H1 (cell line): ENCODE measurements around the gene RPL3. TPM values are rescaled to one million over a fixed set of nuclear protein-coding genes. Genes with fewer than 3 reads are reported as not detected.

ENCODE experiments used
- CHD7 ChIP-seq: fragments of 300-600 bp; sonication (generic); IDR thresholded peaks from 2 replicates; pipeline ENCODE4 v1.7.1; 2012; ENCODE audit warnings: low read length, moderate library complexity, mild to moderate bottlenecking, inconsistent platforms; ENCODE audit not compliant: insufficient replicate concordance
- KDM5A ChIP-seq: fragments of 200-600 bp; IDR thresholded peaks from 2 replicates; pipeline ENCODE4 v1.7.1; 2012; ENCODE audit warnings: mild to moderate bottlenecking, low read length, inconsistent platforms, mixed read lengths
- POLR2A ChIP-seq, 2 experiments: IDR thresholded peaks; 1 replicate in 1 of 2; 2 replicates in 1 of 2; pipeline ENCODE4 v1.6.1; 2011; ENCODE audit warnings: low read depth in 2 of 2, low read length in 2 of 2, mild to moderate bottlenecking in 2 of 2; ENCODE audit errors: control extremely low read depth in 1 of 2
- POU5F1 ChIP-seq: IDR thresholded peaks from 2 replicates; pipeline ENCODE4 v1.6.1; 2011; ENCODE audit warnings: low read depth, mild to moderate bottlenecking, low read length, moderate library complexity
- RBBP5 ChIP-seq: IDR thresholded peaks from 2 replicates; pipeline ENCODE4 v1.7.1; 2012; ENCODE audit warnings: low read depth, mild to moderate bottlenecking, inconsistent platforms, low read length, moderate library complexity, borderline replicate concordance
- SP4 ChIP-seq: IDR thresholded peaks from 2 replicates; pipeline ENCODE4 v1.6.1; 2012; ENCODE audit warnings: low read length, inconsistent platforms
- polyA plus RNA-seq, 7 experiments: library from polyadenylated mRNA; depleted of rRNA in 3 of 7; stranded (reverse) in 5 of 7; unstranded in 2 of 7; fragments of >200 nt in 5 of 7; fragments of 200-250 nt in 2 of 7; gene quantifications; 1 replicate in 5 of 7; 2 replicates in 1 of 7; 4 replicates in 1 of 7; pipeline versions ENCODE4 v1.2.1 to v1.2.3, GENCODE V29; 2011 to 2013; ENCODE audit warnings: missing spikeins in 2 of 7, mixed read lengths in 2 of 7
- total RNA-seq: library from RNA; stranded (reverse); fragmentation: NEBNext Ultra II Directional; extraction: Animal tissue kit (Norgen Biotek cat#: 25700); gene quantifications from 2 replicates; pipeline ENCODE4 v1.2.1, GENCODE V29; 2021

The RPL3 gene
- total and polyA plus RNA-seq, 2 of the 8 experiments (the other 6 are each of a cell fraction or from before 2014, with no cell fraction given), result 2,865 to 5,466 TPM

GRCh38 chr22:39355080-39355479 lies 35.7 kb upstream of the RPL3 start (continued):
- no peak for TF ChIP-seq KDM5A
- no peak for TF ChIP-seq SP4
- TF ChIP-seq POLR2A (IDR thresholded peaks at IDR 0.05; ENCODE audit: control extremely low read depth in 1 of 2, low read depth in 2 of 2, low read length in 2 of 2), result no peak
- no peak for TF ChIP-seq RBBP5
- no peak for TF ChIP-seq CHD7
- no peak for TF ChIP-seq POU5F1
